Thyroid gland (tissue), 4 donors: Measurements from ENCODE around the gene MAPRE3.

ENCODE experiments used
- CTCF ChIP-seq, 6 experiments: fragments of 200-600 bp in 3 of 6; fragments of 450-650 bp in 3 of 6; sonication (generic) in 3 of 6; IDR thresholded peaks; one replicate each; pipeline ENCODE4 v1.5.1; 2016 to 2019; ENCODE audit warnings: antibody characterized with exemption in 6 of 6, mild to moderate bottlenecking in 2 of 6, inconsistent platforms in 1 of 6, moderate library complexity in 1 of 6
- POLR2A ChIP-seq, 2 donors: fragments of 450-650 bp; IDR thresholded peaks; one replicate each; pipeline ENCODE4 v1.6.1; 2017; ENCODE audit warnings: antibody characterized with exemption in 2 of 2, mild to moderate bottlenecking in 2 of 2, moderate library complexity in 1 of 2

GRCh38 chr2:26979741-26980140 is 9.3 kb downstream of the MAPRE3 start:
- TF ChIP-seq CTCF (IDR thresholded peaks at IDR 0.05) (no peak), POLR2A (IDR thresholded peaks at IDR 0.05) (no peak)
